Activated T-cell treated with anti-CD3 and anti-CD28 coated beads for 24 hours (primary cell): ENCODE measurements around the gene GRK3.

ENCODE experiments used
- DNase-seq: peaks from one replicate; pipeline ENCODE4 v3.0.0-alpha.2; 2020; ENCODE audit warnings: low read depth

Gene GRK3

GRCh38 chr22:25663654-25664053 is 99.2 kb downstream of the GRK3 start:
- DNase-seq = no peak

- DNase-seq = no peak
Measured at GRCh38 chr22:25666308-25666707, 101.8 kb downstream of the GRK3 start.

DNA sequence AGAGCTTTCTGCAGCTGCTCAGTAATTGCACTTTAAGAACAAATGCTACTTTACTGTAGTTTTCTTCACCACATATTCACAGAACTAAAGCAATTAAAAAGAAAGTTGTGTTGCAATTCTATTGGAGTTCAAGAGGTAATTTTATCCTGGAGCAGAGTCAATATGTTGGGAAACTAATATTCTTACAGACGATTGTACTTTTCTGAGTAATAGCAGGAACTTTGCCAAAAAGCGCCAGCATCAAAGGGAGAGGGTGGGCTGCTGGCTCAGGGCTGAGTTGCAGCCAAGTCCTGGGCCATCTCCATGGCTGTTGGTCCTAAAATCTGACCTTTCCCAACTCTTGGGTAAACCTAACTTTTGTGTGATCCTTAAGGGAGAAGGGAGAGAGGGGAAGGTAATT is 104.0 kb downstream of the GRK3 start:
- no peak for DNase-seq

DNA sequence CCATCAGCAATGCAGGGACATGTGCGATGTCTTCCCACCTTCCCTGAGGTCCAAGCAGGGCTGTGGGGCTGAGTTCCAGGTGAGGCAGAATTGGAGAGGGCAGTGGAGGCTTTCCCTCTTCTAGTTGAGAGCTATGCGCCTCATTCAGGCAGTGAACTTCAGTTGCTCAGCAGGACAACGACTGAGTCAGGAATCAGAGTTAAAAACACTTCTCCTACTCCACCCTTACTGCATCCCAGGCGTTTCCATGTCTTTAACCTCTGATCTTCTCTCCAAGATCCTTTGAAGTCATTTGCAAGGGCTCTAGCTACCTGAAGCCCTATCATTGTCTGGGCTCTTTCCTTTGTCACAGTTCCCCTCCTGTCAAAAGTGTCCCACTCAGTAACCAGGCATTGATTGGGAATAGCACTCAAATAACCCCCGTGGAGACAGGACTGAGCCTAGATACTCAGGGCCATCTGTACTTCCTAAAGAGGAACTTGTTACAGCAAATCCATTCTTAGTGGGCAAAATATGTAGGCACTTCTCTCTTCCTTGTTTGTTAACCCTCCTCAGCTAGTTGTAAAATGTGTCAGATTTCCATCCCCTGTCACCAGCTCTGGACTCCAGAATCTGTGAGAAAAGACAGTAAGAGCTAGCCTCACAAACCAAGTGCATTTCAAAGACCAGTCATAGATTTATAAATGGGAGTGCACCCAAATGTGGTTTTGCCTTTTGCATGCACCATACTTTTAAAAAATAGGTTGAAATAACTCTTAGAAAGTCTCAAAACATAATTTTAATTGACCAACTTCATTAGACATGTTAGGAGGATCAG is 105.0 kb downstream of the GRK3 start:
- no peak for DNase-seq

DNA sequence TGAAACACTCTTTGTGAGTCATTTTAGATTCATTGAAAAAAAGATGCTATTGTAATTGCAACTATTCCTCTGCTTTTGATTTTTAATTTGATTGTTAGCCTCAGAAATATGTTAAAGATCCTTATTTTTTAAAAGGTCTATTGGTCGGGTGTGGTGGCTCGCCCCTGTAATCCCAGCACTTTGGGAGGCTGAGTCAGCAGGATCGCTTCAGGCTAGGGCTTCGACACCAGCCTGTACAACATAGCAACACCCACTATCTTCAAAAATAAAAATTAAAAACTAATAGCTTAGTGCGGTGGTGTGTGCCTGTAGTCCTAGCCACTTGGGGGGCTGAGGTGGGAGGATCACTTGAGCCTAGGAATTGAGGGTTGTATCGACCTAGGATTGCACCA is 105.6 kb downstream of the GRK3 start:
- DNase-seq = no peak

- DNase-seq = no peak
Measured at GRCh38 chr22:25672289-25673084, 108.0 kb downstream of the GRK3 start.

DNA sequence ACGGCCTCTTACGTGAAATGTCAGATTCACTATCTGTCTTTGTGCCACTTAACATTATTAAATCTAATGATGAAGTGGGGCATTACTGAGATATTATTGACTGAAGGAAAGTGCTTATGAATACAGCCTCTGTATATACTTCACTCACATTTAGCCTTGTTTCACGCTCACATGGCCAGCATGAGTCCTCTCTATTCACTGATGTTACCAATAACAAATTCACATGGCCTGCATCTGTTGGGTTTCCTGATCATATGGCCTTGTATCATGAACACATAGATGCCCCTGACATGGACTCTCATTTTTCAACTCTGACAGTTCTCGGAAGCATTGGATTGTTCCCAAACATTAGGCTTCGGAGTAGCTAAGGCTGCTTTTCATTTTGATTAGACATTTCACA is 109.2 kb downstream of the GRK3 start:
- DNase-seq = no peak

- no peak for DNase-seq
Measured at GRCh38 chr22:25677631-25678030, 113.2 kb downstream of the GRK3 start.

DNA sequence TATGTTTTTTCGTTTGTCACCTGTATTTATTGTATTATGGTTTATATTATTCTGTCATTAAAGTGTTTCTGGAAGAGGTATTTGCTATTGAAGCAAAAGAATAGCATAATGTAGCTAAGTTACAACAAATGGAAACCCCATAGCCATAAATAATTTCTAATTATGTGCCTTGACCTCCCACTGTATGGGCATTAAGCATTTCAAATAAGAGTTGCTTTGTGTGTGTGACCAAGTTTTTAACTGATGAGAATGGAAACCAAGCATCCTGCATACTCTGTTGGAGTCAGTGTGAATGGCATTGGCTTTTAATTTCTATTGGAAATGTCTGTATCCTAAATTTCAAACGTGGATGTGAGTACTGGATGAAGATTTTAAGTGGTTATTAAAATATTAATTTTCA is 115.6 kb downstream of the GRK3 start:
- DNase-seq = no peak

GRCh38 chr22:25680956-25681355 is 116.5 kb downstream of the GRK3 start:
- DNase-seq = no peak

GRCh38 chr22:25682109-25682508 is 117.6 kb downstream of the GRK3 start:
- no peak for DNase-seq

GRCh38 chr22:25688627-25689026 is 124.2 kb downstream of the GRK3 start:
- no peak for DNase-seq

DNA sequence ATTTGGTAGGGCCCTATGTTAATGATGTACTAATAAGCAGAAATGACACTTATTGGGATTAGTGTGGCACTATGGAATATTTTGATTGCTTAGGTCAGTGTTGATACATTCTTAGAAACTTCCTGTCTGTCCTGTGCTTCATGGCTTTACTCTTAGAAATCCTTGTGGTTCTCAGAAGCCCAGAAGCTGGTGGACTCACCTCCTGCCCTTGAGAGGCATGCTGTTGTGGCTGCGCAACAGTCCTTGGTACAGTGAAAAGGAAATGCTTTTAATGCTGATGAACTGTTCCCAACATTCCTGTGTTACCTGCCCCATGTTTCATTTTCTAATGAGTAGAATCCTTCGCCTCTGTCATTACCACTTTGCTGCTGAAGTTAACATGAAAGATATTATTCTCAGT is 125.2 kb downstream of the GRK3 start:
- no peak for DNase-seq

- no peak for DNase-seq
Measured at GRCh38 chr22:25690798-25691197, 126.3 kb downstream of the GRK3 start.

GRCh38 chr22:25692397-25693267 is 128.2 kb downstream of the GRK3 start:
- no peak for DNase-seq

GRCh38 chr22:25693268-25693565 is 128.7 kb downstream of the GRK3 start:
- no peak for DNase-seq

GRCh38 chr22:25694196-25694907 is 129.9 kb downstream of the GRK3 start:
- no peak for DNase-seq

DNA sequence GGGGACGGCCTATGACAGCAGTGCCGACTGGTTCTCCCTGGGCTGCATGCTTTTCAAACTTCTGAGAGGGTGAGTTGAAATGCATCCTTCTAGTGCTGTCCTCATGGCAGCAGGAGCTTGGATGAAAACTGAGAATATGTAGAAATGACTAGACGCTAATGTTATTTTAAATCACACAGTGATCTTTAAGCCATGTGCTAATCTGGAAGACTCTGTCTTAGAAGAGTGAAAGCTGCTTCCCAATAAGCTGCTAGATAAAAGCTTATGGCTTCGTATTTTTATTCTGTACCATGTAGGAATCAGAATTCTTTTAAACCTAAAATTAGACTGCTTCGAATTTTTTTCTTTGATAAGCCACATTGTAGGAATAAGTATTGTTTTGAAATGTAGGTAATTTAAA is 130.7 kb downstream of the GRK3 start:
- no peak for DNase-seq

DNA sequence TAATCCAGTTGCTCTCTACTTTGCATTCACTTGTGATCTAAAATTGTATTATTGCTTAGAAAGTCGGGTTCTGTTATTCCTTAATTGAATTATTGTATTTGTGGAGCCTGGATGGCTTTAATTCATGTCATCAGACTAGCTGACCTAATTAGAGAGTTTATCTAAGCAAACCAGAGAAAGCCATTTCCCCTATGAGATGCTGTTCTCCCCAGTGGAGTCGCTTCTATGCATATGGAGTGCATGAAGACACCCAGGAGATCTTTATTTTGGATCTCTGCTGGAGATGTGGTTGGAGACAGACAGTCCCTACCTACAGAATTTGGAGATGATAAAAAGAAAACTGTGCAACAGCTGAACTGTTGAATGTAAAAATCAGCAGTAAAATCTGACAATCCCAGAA is 132.3 kb downstream of the GRK3 start:
- no peak for DNase-seq

GRCh38 chr22:25697181-25697664 is 132.7 kb downstream of the GRK3 start:
- DNase-seq = no peak

DNA sequence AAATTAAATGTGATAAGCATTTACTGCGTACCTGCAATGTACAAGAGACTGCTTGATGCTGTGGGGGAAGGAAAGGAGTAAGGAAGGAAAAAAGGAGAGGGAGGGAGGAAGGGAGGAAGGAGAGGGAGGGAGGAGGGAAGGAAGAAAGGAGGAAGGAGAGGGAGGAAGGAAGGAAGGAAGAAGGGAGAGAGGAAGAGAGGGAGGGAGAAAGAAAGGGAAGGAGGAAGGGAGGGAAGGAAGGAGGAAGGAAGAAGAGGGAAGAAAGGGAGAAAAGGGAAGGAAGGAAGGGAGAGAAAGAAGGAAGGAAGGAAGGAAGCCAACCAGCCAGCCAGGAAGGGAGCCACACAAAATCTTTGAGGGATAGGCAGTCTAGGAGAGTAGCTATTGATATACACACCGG is 133.5 kb downstream of the GRK3 start:
- no peak for DNase-seq

- DNase-seq = no peak
Measured at GRCh38 chr22:25698461-25698860, 134.0 kb downstream of the GRK3 start.
